Placental pericyte (primary cell): Measurements from ENCODE around the gene CRYBB1. TPM values are rescaled to one million over a fixed set of nuclear protein-coding genes. Genes with fewer than 3 reads are reported as not detected.

ENCODE experiments used
- small RNA-seq: library from RNA; depleted of rRNA; stranded (forward); fragments of <200 nt; gene quantifications from one replicate; pipeline ENCODE3, GENCODE V24; 2012; ENCODE audit warnings: low replicate concordance
- total RNA-seq: library from RNA; depleted of rRNA; stranded (reverse); fragments of >200 nt; gene quantifications from 2 replicates; pipeline ENCODE4 v1.2.3, GENCODE V29; 2012

Gene CRYBB1
- not detected in 2 replicates for total RNA-seq

GRCh38 chr22:26617271-26618199 is at the start of gene CRYBB1:
Gene CRYBB1, minus strand, starts transcription at chr22:26618027. Its CDS starts 1,708 bp downstream, at chr22:26616319.

GRCh38 chr22:26656891-26657851 is 39.3 kb upstream of the CRYBB1 start, which contains the start of gene MIAT:
Gene MIAT, plus strand, starts transcription at chr22:26657588.

GRCh38 chr22:26621663-26622062 is 3.8 kb upstream of the CRYBB1 start, which contains the start of gene CRYBA4:
Gene CRYBA4, plus strand, starts transcription at chr22:26621963. Its CDS starts 634 bp downstream, at chr22:26622597.

GRCh38 chr22:26589845-26590736 is 27.7 kb downstream of the CRYBB1 start, which contains the start of gene TPST2:
Gene TPST2, minus strand, starts transcription at chr22:26590132. Its CDS starts 48,502 bp downstream, at chr22:26541630.

Small RNA genes within 50 kb of the gene (small RNA-seq; reads per million reads assigned to genes)
- gene MIR548J = 5.0 reads per million, percentile 88 among the genes with 10 or more reads in this experiment
- gene RF01874 = not detected

Other genes with a start within 250 kb of the CRYBB1 start
- gene ASPHD2, start 188.8 kb downstream of the CRYBB1 start, total RNA-seq = 0.66 and 0.86 TPM in 2 replicates
- gene HPS4, start 134.2 kb downstream of the CRYBB1 start, total RNA-seq = 34.8 and 37.6 TPM in 2 replicates
- 13.1 and 15.0 TPM in 2 replicates for gene SRRD, start 134.2 kb downstream of the CRYBB1 start, total RNA-seq
- 37.4 and 47.0 TPM in 2 replicates for gene TFIP11, start 105.6 kb downstream of the CRYBB1 start, total RNA-seq
- gene TPST2, start 27.9 kb downstream of the CRYBB1 start, total RNA-seq = 42.0 and 82.9 TPM in 2 replicates
- not detected in 2 replicates for gene CRYBA4, start 3.9 kb upstream of the CRYBB1 start, total RNA-seq
- gene MIAT, start 39.6 kb upstream of the CRYBB1 start, total RNA-seq = 1.1 TPM in 2 replicates